Activated CD8-positive, alpha-beta memory T cell treated with anti-CD3 and anti-CD28 coated beads for 1 hour (primary cell): ENCODE results near the gene SLC39A11.
"Not testable (repeated sequence)": the region's sequence is repeated elsewhere in the genome, so short reads cannot be mapped to it uniquely, and the experiment has no call there.

Experiments used
- DNase-seq, 2 donors: peaks; one replicate each; pipeline ENCODE4 v3.0.0-alpha.2; 2020; ENCODE audit warnings: low read depth in 1 of 2; ENCODE audit errors: extremely low read depth in 1 of 2

The SLC39A11 gene

GRCh38 chr17:72953621-72954020 is 138.9 kb downstream of the SLC39A11 start:
- DNase-seq = no peak

GRCh38 chr17:72952641-72953315 is 139.7 kb downstream of the SLC39A11 start:
- no peak for DNase-seq

GRCh38 chr17:72952220-72952619 is 140.3 kb downstream of the SLC39A11 start:
- no peak for DNase-seq

GRCh38 chr17:72950242-72950931 is 142.1 kb downstream of the SLC39A11 start:
- no peak for DNase-seq

GRCh38 chr17:72948115-72948514 is 144.4 kb downstream of the SLC39A11 start:
- DNase-seq = no peak

GRCh38 chr17:72947475-72947874 is 145.0 kb downstream of the SLC39A11 start:
- DNase-seq = no peak

- no peak for DNase-seq
Observed at GRCh38 chr17:72946696-72947095, 145.8 kb downstream of the SLC39A11 start.

- no peak for DNase-seq
Observed at GRCh38 chr17:72946156-72946555, 146.3 kb downstream of the SLC39A11 start.

- no peak for DNase-seq
Observed at GRCh38 chr17:72945473-72945872, 147.0 kb downstream of the SLC39A11 start.

GRCh38 chr17:72943826-72944689 is 148.4 kb downstream of the SLC39A11 start:
- no peak for DNase-seq

GRCh38 chr17:72942579-72942978 is 149.9 kb downstream of the SLC39A11 start:
- DNase-seq = no peak

GRCh38 chr17:72940496-72940895 is 152.0 kb downstream of the SLC39A11 start:
- DNase-seq = no peak

GRCh38 chr17:72938482-72938881 is 154.0 kb downstream of the SLC39A11 start:
- DNase-seq = no peak

- no peak for DNase-seq
Observed at GRCh38 chr17:72937707-72938106, 154.8 kb downstream of the SLC39A11 start.

GRCh38 chr17:72937254-72937653 is 155.2 kb downstream of the SLC39A11 start:
- not testable (repeated sequence) for DNase-seq

GRCh38 chr17:72935984-72936383 is 156.5 kb downstream of the SLC39A11 start:
- no peak for DNase-seq

GRCh38 chr17:72934927-72935326 is 157.6 kb downstream of the SLC39A11 start:
- DNase-seq = no peak

GRCh38 chr17:72931635-72932034 is 160.9 kb downstream of the SLC39A11 start:
- no peak for DNase-seq

- no peak for DNase-seq
Observed at GRCh38 chr17:72931163-72931562, 161.3 kb downstream of the SLC39A11 start.

GRCh38 chr17:72930031-72930430 is 162.5 kb downstream of the SLC39A11 start:
- DNase-seq = no peak

GRCh38 chr17:72928454-72929136 is 163.9 kb downstream of the SLC39A11 start:
- DNase-seq = no peak
